DND-41 (cell line): Measurements from ENCODE around the gene TCF23.

Experiments used
- ATAC-seq: fragments of 200-7000 bp; cut with Tn5 transposase; 3 replicates; pipeline ENCODE4 v1.9.1; 2021; ENCODE audit warnings: low read depth; ENCODE audit not compliant: insufficient read depth
- DNase-seq: peaks from one replicate; pipeline ENCODE4 v3.0.0-alpha.2; 2020
- H2AFZ ChIP-seq: 2 replicates; pipeline ENCODE4 v1.6.0; 2012; ENCODE audit warnings: low read depth, low read length
- H3K27ac ChIP-seq: 2 replicates; pipeline ENCODE4 v1.5.1; 2012; ENCODE audit warnings: low read length, inconsistent platforms
- H3K27me3 ChIP-seq: fragments of 200-600 bp; sonication (generic); 2 replicates; pipeline ENCODE4 v1.6.0; 2012; ENCODE audit warnings: low read length, mild to moderate bottlenecking, inconsistent platforms; ENCODE audit not compliant: insufficient read depth, poor library complexity
- H3K36me3 ChIP-seq: 2 replicates; pipeline ENCODE4 v1.5.1; 2012; ENCODE audit warnings: low read length, inconsistent platforms; ENCODE audit not compliant: insufficient read depth
- H3K4me1 ChIP-seq: 2 replicates; pipeline ENCODE4 v1.5.1; 2012; ENCODE audit warnings: mild to moderate bottlenecking, low read length; ENCODE audit not compliant: insufficient read depth
- H3K4me2 ChIP-seq: 2 replicates; pipeline ENCODE4 v1.6.0; 2012; ENCODE audit warnings: mild to moderate bottlenecking, moderate library complexity, low read length, inconsistent platforms; ENCODE audit not compliant: insufficient read depth
- H3K4me3 ChIP-seq, 2 experiments: fragments of 200-600 bp in 1 of 2; shearing (Covaris generic) in 1 of 2; 2 replicates each; pipeline ENCODE4 v1.5.1; 2012 to 2016; ENCODE audit warnings: inconsistent platforms in 2 of 2, low read length in 2 of 2, mild to moderate bottlenecking in 2 of 2, low read depth in 1 of 2, moderate library complexity in 1 of 2
- H3K79me2 ChIP-seq: 2 replicates; pipeline ENCODE4 v1.6.0; 2012; ENCODE audit warnings: low read length, inconsistent platforms; ENCODE audit not compliant: insufficient read depth
- H3K9ac ChIP-seq: 2 replicates; pipeline ENCODE4 v1.6.0; 2012; ENCODE audit warnings: low read depth, mild to moderate bottlenecking, inconsistent platforms, low read length, moderate library complexity
- H3K9me3 ChIP-seq: 2 replicates; pipeline ENCODE4 v1.5.1; 2012; ENCODE audit warnings: low read length, moderate library complexity, mild to moderate bottlenecking, inconsistent platforms; ENCODE audit not compliant: insufficient read depth, severe bottlenecking
- H4K20me1 ChIP-seq: 2 replicates; pipeline ENCODE4 v1.6.0; 2012; ENCODE audit warnings: low read length; ENCODE audit not compliant: insufficient read depth
- CTCF ChIP-seq: IDR thresholded peaks from 2 replicates; pipeline ENCODE4 v1.5.1; 2012; ENCODE audit warnings: borderline replicate concordance, low read length, moderate library complexity, mild to moderate bottlenecking; ENCODE audit not compliant: poor library complexity, severe bottlenecking; ENCODE audit errors: extremely low read depth
- EZH2 ChIP-seq: IDR thresholded peaks from 3 replicates; pipeline ENCODE4 v1.6.1; 2012; ENCODE audit warnings: borderline replicate concordance, low read depth, mild to moderate bottlenecking, moderate library complexity, low read length, inconsistent platforms; ENCODE audit not compliant: severe bottlenecking

Gene TCF23

GRCh38 chr2:27147935-27148334 is 869 bp upstream of the TCF23 start:
- TF ChIP-seq EZH2: no peak
- no peak for TF ChIP-seq CTCF
- no peak overlapping the region for H3K27ac ChIP-seq
- no peaks in the 10 kb centered on the region for H3K79me2 ChIP-seq
- no peaks in the 10 kb centered on the region for H3K36me3 ChIP-seq
- no peaks in the 10 kb centered on the region for H3K9me3 ChIP-seq
- no peak for DNase-seq
- no peaks in the 10 kb centered on the region for H3K4me1 ChIP-seq
- H2AFZ ChIP-seq: no peak overlapping the region
- no peak for ATAC-seq
- no peak overlapping the region for H3K4me2 ChIP-seq
- H4K20me1 ChIP-seq: no peaks in the 10 kb centered on the region
- no peak overlapping the region for H3K4me3 ChIP-seq
- peaks cover 6% of the 10 kb centered on the region for H3K27me3 ChIP-seq
- H3K9ac ChIP-seq: no peak overlapping the region

DNA sequence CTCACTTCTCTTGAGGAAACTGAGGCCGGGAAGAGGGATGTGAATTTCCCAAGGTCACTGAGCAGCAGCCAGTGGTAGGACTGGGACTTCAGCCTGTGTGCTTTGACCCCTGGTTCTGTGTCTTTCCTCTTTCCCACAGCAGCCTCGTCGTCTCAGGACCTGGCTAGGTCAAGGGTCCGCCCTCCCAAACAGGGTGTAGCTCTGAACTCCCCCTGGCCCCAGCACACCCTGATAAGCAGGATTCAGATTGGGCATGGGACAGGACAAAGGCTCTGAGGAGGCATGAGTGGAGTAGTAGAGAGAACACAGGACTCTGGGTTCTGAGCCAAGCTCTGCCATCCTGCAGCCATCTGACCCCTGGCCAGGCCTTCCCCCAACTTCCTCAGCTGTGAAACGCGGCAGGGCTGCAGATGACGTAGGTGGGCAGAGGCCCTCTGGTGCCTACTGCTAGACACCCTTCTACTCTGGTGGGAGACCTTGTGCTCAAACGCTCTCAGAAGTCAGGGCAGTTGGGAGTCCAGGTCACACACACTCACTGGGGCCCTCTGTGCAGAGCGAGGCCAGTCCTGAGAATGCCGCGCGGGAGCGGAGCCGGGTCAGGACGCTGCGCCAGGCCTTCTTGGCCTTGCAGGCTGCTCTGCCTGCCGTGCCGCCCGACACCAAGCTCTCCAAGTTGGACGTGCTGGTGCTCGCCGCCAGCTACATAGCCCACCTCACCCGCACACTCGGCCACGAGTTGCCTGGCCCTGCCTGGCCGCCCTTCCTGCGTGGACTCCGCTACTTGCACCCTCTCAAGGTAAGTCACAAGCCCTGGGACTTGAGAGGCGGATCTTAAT is 984 bp downstream of the TCF23 start:
- Histone ChIP-seq H3K4me2 (no peak overlapping the region), H3K36me3 (no peaks in the 10 kb centered on the region), H3K9ac (no peak overlapping the region), H3K9me3 (no peaks in the 10 kb centered on the region), H3K4me1 (no peaks in the 10 kb centered on the region), H3K27ac (no peak overlapping the region), H3K4me3 (no peak overlapping the region), H3K79me2 (no peaks in the 10 kb centered on the region), H4K20me1 (no peaks in the 10 kb centered on the region), H3K27me3 (peaks cover 2% of the 10 kb centered on the region), H2AFZ (no peak overlapping the region)
- ATAC-seq: no peak
- TF ChIP-seq CTCF (no peak), EZH2 (no peak)
- no peak for DNase-seq

GRCh38 chr2:27150639-27151230 is 1.9 kb downstream of the TCF23 start:
- no peaks in the 10 kb centered on the region for H4K20me1 ChIP-seq
- ATAC-seq: no peak
- DNase-seq: no peak
- H3K79me2 ChIP-seq: no peaks in the 10 kb centered on the region
- peaks cover 2% of the 10 kb centered on the region for H3K27me3 ChIP-seq
- H3K4me2 ChIP-seq: no peak overlapping the region
- H3K9ac ChIP-seq: no peak overlapping the region
- no peak overlapping the region for H2AFZ ChIP-seq
- H3K9me3 ChIP-seq: no peaks in the 10 kb centered on the region
- H3K36me3 ChIP-seq: no peaks in the 10 kb centered on the region
- H3K27ac ChIP-seq: no peak overlapping the region
- TF ChIP-seq CTCF: no peak
- TF ChIP-seq EZH2: no peak
- no peaks in the 10 kb centered on the region for H3K4me1 ChIP-seq
- H3K4me3 ChIP-seq: no peak overlapping the region
